Endothelial cell of umbilical vein (primary cell): ENCODE data around the gene VDR. TPM values are rescaled to one million over a fixed set of nuclear protein-coding genes. Genes with fewer than 3 reads are reported as not detected.
A peak's percentile ranks its signal among the peaks of the same experiment; 100 is the strongest.

Experiments used
- BruUV-seq: library from RNA; stranded (reverse); fragments of 400-500 nt; replicated peaks from 2 replicates; lab custom pipeline; 2021; lab: Mats Ljungman, UMichigan
- CTCF ChIA-PET: fragments of 300-600, 350-600 bp; sonication (Branson Sonifier 250); formaldehyde crosslinking; loops from one replicate; lab custom pipeline; 2021; ENCODE audit warnings: antibody characterized with exemption, inconsistent platforms; lab: Charles Lee
- POLR2A ChIA-PET: fragments of 300-600, 350-600 bp; sonication (Branson Sonifier 250); formaldehyde crosslinking; loops from one replicate; lab custom pipeline; 2021; ENCODE audit warnings: antibody characterized with exemption, inconsistent platforms; lab: Charles Lee
- DNase-seq: peaks from one replicate; pipeline ENCODE4 v3.0.0-alpha.2; 2011; ENCODE audit warnings: low read depth, low spot score
- FAIRE-seq: peaks from 2 replicates; lab custom pipeline; 2011; peaks lifted over from hg19 to GRCh38; lab: Jason Lieb, UNC
- H2AFZ ChIP-seq: 2 replicates; pipeline ENCODE4 v1.6.0; 2012; ENCODE audit warnings: low read depth, low read length, control low read depth, inconsistent platforms
- H3K27ac ChIP-seq: 2 replicates; pipeline ENCODE4 v1.5.1; 2011; ENCODE audit warnings: low read depth, mild to moderate bottlenecking, control low read depth, low read length, moderate library complexity; ENCODE audit not compliant: insufficient read depth
- H3K27me3 ChIP-seq, 2 experiments: 2 replicates each; pipeline versions ENCODE4 v1.6.0 to v1.6.1; 2011; ENCODE audit warnings: low read length in 2 of 2, mixed read lengths in 1 of 2; ENCODE audit not compliant: control insufficient read depth in 2 of 2, insufficient read depth in 2 of 2
- H3K36me3 ChIP-seq, 2 experiments: 2 replicates in 1 of 2; 3 replicates in 1 of 2; pipeline ENCODE4 v1.5.1; 2011; ENCODE audit warnings: low read length in 2 of 2, mild to moderate bottlenecking in 1 of 2, moderate library complexity in 1 of 2; ENCODE audit not compliant: control insufficient read depth in 2 of 2, insufficient read depth in 2 of 2; ENCODE audit errors: extremely low read depth in 1 of 2
- H3K4me1 ChIP-seq: 3 replicates; pipeline ENCODE4 v1.5.1; 2011; ENCODE audit warnings: mild to moderate bottlenecking, low read length; ENCODE audit not compliant: control insufficient read depth, insufficient read depth; ENCODE audit errors: extremely low read depth
- H3K4me2 ChIP-seq: 2 replicates; pipeline ENCODE4 v1.6.1; 2011; ENCODE audit warnings: low read length, control low read depth, mixed read lengths; ENCODE audit not compliant: insufficient read depth
- H3K4me3 ChIP-seq, 3 experiments: fragments of 200-600 bp in 1 of 3; sonication (generic), shearing (Covaris generic) in 1 of 3; replicated peaks in 1 of 3; 2 replicates each; pipeline ENCODE4 v1.5.1; 2011 to 2016; ENCODE audit warnings: control low read depth in 3 of 3, low read length in 3 of 3, mild to moderate bottlenecking in 2 of 3, inconsistent platforms in 1 of 3, low read depth in 1 of 3, moderate library complexity in 1 of 3; ENCODE audit not compliant: insufficient read depth in 1 of 3
- H3K79me2 ChIP-seq: 2 replicates; pipeline ENCODE4 v1.6.0; 2012; ENCODE audit warnings: low read length, inconsistent platforms; ENCODE audit not compliant: control insufficient read depth, insufficient read depth
- H3K9ac ChIP-seq: replicated peaks from 2 replicates; pipeline ENCODE3; 2011; ENCODE audit warnings: low read length, control low read depth; ENCODE audit not compliant: insufficient read depth; ENCODE audit errors: extremely low read depth
- H3K9me1 ChIP-seq: replicated peaks from 3 replicates; pipeline ENCODE4 v1.6.0; 2011; ENCODE audit warnings: mild to moderate bottlenecking, low read length; ENCODE audit not compliant: control insufficient read depth, insufficient read depth; ENCODE audit errors: extremely low read depth
- H3K9me3 ChIP-seq: replicated peaks from 2 replicates; pipeline ENCODE4 v1.5.1; 2012; ENCODE audit warnings: low read length, inconsistent platforms; ENCODE audit not compliant: control insufficient read depth, insufficient read depth
- H4K20me1 ChIP-seq: replicated peaks from 2 replicates; pipeline ENCODE3; 2011; ENCODE audit warnings: mild to moderate bottlenecking, low read length; ENCODE audit not compliant: control insufficient read depth, insufficient read depth; ENCODE audit errors: extremely low read depth
- CTCF ChIP-seq, 2 donors: IDR thresholded peaks; 1 replicate in 1 of 2; 2 replicates in 1 of 2; pipeline ENCODE4 v1.5.1; 2011; ENCODE audit warnings: low read length in 2 of 2, mild to moderate bottlenecking in 2 of 2, moderate library complexity in 2 of 2, control low read depth in 1 of 2, inconsistent platforms in 1 of 2, low read depth in 1 of 2; ENCODE audit not compliant: insufficient read depth in 1 of 2; ENCODE audit errors: extremely low read depth in 1 of 2
- EZH2 ChIP-seq: IDR thresholded peaks from 2 replicates; pipeline ENCODE4 v1.6.1; 2012; ENCODE audit warnings: borderline replicate concordance, low read depth, mild to moderate bottlenecking, moderate library complexity, low read length, inconsistent platforms; ENCODE audit not compliant: severe bottlenecking
- FOS ChIP-seq: IDR thresholded peaks from 2 replicates; pipeline ENCODE4 v1.6.1; 2011; ENCODE audit warnings: mild to moderate bottlenecking, low read length, moderate library complexity, borderline replicate concordance; ENCODE audit not compliant: insufficient read depth
- GATA2 ChIP-seq: IDR thresholded peaks from 2 replicates; pipeline ENCODE4 v1.7.0; 2011; ENCODE audit warnings: low read depth, mild to moderate bottlenecking, moderate library complexity, mixed read lengths, low read length; ENCODE audit not compliant: insufficient read length, insufficient read depth
- JUN ChIP-seq: IDR thresholded peaks from 2 replicates; pipeline ENCODE4 v1.6.1; 2011; ENCODE audit warnings: borderline replicate concordance, low read depth; ENCODE audit not compliant: insufficient read length, insufficient read depth
- MAX ChIP-seq: IDR thresholded peaks from 2 replicates; pipeline ENCODE4 v1.6.1; 2011; ENCODE audit not compliant: insufficient read depth, insufficient read length
- MYC ChIP-seq: IDR thresholded peaks from one replicate; pipeline ENCODE4 v1.6.1; 2011; ENCODE audit warnings: mild to moderate bottlenecking, low read depth, low read length
- POLR2A ChIP-seq: IDR thresholded peaks from 2 replicates; pipeline ENCODE4 v1.6.1; 2012; ENCODE audit warnings: low read depth, mild to moderate bottlenecking, control low read depth, low read length
- POLR2AphosphoS5 ChIP-seq: IDR thresholded peaks from 2 replicates; pipeline ENCODE4 v1.6.1; 2012; ENCODE audit warnings: low read depth, mild to moderate bottlenecking, control low read depth, low read length, moderate library complexity; ENCODE audit not compliant: insufficient read depth
- dilution Hi-C: fragments of 300-500 bp; cut with MboI; formaldehyde crosslinking; loops from one replicate; pipeline ENCODE4 v1.15.0; 2019; ENCODE audit warnings: low sequenced_read_pairs; ENCODE audit not compliant: extremely low pct_ligation_motif_present
- intact Hi-C: fragments of 100-400 bp; cut with micrococcal nuclease; formaldehyde crosslinking; loops from one replicate; pipeline ENCODE4 v1.10.0; 2022
- polyA plus RNA-seq, 4 experiments: library from polyadenylated mRNA; depleted of rRNA in 3 of 4; stranded (reverse) in 3 of 4; unstranded in 1 of 4; fragments of >200 nt; gene quantifications; 2 replicates each; pipeline versions ENCODE4 v1.2.1 to v1.2.3, GENCODE V29; 2011 to 2012; ENCODE audit warnings: missing spikeins in 1 of 4
- total RNA-seq: library from RNA; stranded (reverse); gene quantifications from 2 replicates; pipeline ENCODE4 v1.2.3, GENCODE V29; 2021

The VDR gene
- total and polyA plus RNA-seq, 2 donors (not counting 3 experiments of a cell fraction or from before 2014, with no cell fraction given): 0.73 to 0.91 TPM

- no peak overlapping the region for H3K9ac ChIP-seq
- POLR2A ChIA-PET: interaction anchor here (0.7 to 2.0 kb wide), 2 partner anchors 15 to 41 kb away, joined by 3 to 6 read pairs; no protein-coding TSS in a partner anchor
- H3K4me3 ChIP-seq: no peak overlapping the region
- H3K4me1 ChIP-seq: peaks cover 23% of the 10 kb centered on the region
- intact Hi-C loops: loop anchor here (1.0 kb wide), 1 partner anchor 40 kb away; no protein-coding TSS in a partner anchor
- BruUV-seq: no TSS peak
- dilution Hi-C loops: no loop called here
- FAIRE-seq (peak; percentile 38), DNase-seq (no peak)
- no peak overlapping the region for H3K4me2 ChIP-seq
- H3K79me2 ChIP-seq: peaks cover 51% of the 10 kb centered on the region
- no peak overlapping the region for H3K27ac ChIP-seq
- no peaks in the 10 kb centered on the region for H4K20me1 ChIP-seq
- H3K27me3 ChIP-seq: no peaks in the 10 kb centered on the region
- no peaks in the 10 kb centered on the region for H3K9me3 ChIP-seq
- peaks cover 25 to 66% of the 10 kb centered on the region in 2 experiments for H3K36me3 ChIP-seq
- no peaks in the 10 kb centered on the region for H3K9me1 ChIP-seq
- H2AFZ ChIP-seq: no peak overlapping the region
- CTCF ChIA-PET: interaction anchor here (1.3 to 15.8 kb wide), 2 partner anchors 11 to 38 kb away, joined by 4 to 427 read pairs; no protein-coding TSS in a partner anchor
- no peak for TF ChIP-seq POLR2A
- TF ChIP-seq CTCF (IDR thresholded peaks at IDR 0.05; ENCODE audit: extremely low read depth in 1 of 2, insufficient read depth in 1 of 2, low read depth in 1 of 2, low read length in 2 of 2): peak; percentile 6 to 45
- no peak for TF ChIP-seq MYC
- no peak for TF ChIP-seq FOS
Observed at GRCh38 chr12:47797441-47797840, 107.4 kb downstream of the VDR start.

- ChIA-PET POLR2A (no interaction called here), CTCF (interaction anchor here (15.8 kb wide), 1 partner anchor 39 kb away, joined by 427 read pairs; no protein-coding TSS in a partner anchor)
- H3K9me1 ChIP-seq: no peaks in the 10 kb centered on the region
- H3K27me3 ChIP-seq: no peaks in the 10 kb centered on the region
- peaks cover 36% of the 10 kb centered on the region for H3K79me2 ChIP-seq
- no peak overlapping the region for H3K4me3 ChIP-seq
- H3K9me3 ChIP-seq: no peaks in the 10 kb centered on the region
- H3K27ac ChIP-seq: no peak overlapping the region
- H4K20me1 ChIP-seq: no peaks in the 10 kb centered on the region
- H2AFZ ChIP-seq: no peak overlapping the region
- no peak for DNase-seq
- H3K36me3 ChIP-seq: peaks cover 29 to 76% of the 10 kb centered on the region in 2 experiments
- no peak for FAIRE-seq
- no TSS peak for BruUV-seq
- no peak overlapping the region for H3K9ac ChIP-seq
- intact Hi-C loops: no loop called here
- no peak overlapping the region for H3K4me2 ChIP-seq
- H3K4me1 ChIP-seq: peaks cover 8% of the 10 kb centered on the region
- dilution Hi-C loops: no loop called here
- no peak for TF ChIP-seq FOS
- no peak for TF ChIP-seq MYC
- TF ChIP-seq POLR2A: no peak
- no peak for TF ChIP-seq EZH2
- no peak for TF ChIP-seq CTCF (IDR thresholded peaks at IDR 0.05; ENCODE audit: extremely low read depth in 1 of 2, insufficient read depth in 1 of 2, low read depth in 1 of 2, low read length in 2 of 2)
- TF ChIP-seq POLR2AphosphoS5: no peak
- no peak for TF ChIP-seq MAX
- TF ChIP-seq JUN: no peak
- TF ChIP-seq GATA2: no peak
Observed at GRCh38 chr12:47795814-47796411, 108.9 kb downstream of the VDR start.
